GM13976 (cell line): ENCODE measurements around the gene SKI.
A peak's percentile ranks its signal among the peaks of the same experiment; 100 is the strongest.

ENCODE experiments used
- DNase-seq: peaks from one replicate; pipeline ENCODE4 v3.0.0; 2012; ENCODE audit warnings: low spot score
- in situ Hi-C: fragments of 300-500 bp; cut with MboI; formaldehyde crosslinking; loops from one replicate; pipeline ENCODE4 v1.12.0; 2022; ENCODE audit warnings: low sequenced_read_pairs, mixed read lengths, inconsistent platforms; ENCODE audit not compliant: unreplicated experiment
- TF ChIP-seq, protein P1 (sequence below): IDR thresholded peaks from 2 replicates; pipeline ENCODE4 v1.5.1; 2012; ENCODE audit warnings: borderline replicate concordance, mild to moderate bottlenecking; ENCODE audit not compliant: insufficient read depth; ENCODE audit errors: extremely low read depth, missing control alignments, control extremely low read depth

The SKI gene

DNA sequence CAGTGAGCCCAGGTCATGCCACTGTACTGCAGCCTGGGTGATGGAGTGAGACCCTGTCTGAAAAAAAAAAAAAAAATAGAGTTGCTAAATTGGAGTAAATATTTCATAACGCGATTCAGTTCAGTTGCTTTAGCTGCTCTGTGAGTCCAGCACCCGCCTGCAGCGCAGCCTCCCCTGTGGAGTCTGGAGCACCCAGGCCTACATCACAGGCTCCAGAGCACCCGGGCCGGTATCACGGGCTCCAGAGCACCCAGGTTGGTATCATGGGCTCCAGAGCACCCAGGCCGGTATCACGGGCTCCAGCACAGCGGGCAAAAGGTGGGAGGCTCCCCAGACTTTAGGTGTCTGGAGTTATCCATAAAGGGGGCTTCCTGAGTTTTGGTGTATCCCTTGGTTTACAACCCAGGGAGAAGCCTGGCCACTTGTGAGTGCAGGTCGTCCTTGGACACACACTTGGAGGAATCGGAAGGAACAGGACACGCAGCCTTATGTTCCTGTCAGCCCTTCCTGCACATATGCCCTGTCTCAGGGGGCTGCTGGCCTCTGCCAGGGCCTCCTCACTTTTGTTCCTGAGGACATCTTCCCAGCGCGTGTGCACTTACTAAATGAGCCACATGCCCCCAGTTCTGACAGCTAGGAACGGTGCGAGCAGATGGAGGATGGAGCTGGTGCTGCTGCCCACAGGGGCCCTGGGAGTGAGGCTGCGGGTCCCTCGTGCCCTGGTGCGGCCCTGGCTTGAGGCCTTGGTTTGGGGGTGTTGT is 25.1 kb downstream of the SKI start:
- TF ChIP-seq, protein P1, sequence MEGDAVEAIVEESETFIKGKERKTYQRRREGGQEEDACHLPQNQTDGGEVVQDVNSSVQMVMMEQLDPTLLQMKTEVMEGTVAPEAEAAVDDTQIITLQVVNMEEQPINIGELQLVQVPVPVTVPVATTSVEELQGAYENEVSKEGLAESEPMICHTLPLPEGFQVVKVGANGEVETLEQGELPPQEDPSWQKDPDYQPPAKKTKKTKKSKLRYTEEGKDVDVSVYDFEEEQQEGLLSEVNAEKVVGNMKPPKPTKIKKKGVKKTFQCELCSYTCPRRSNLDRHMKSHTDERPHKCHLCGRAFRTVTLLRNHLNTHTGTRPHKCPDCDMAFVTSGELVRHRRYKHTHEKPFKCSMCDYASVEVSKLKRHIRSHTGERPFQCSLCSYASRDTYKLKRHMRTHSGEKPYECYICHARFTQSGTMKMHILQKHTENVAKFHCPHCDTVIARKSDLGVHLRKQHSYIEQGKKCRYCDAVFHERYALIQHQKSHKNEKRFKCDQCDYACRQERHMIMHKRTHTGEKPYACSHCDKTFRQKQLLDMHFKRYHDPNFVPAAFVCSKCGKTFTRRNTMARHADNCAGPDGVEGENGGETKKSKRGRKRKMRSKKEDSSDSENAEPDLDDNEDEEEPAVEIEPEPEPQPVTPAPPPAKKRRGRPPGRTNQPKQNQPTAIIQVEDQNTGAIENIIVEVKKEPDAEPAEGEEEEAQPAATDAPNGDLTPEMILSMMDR = no peak
- in situ Hi-C loops = no loop called here
- no peak for DNase-seq

DNA sequence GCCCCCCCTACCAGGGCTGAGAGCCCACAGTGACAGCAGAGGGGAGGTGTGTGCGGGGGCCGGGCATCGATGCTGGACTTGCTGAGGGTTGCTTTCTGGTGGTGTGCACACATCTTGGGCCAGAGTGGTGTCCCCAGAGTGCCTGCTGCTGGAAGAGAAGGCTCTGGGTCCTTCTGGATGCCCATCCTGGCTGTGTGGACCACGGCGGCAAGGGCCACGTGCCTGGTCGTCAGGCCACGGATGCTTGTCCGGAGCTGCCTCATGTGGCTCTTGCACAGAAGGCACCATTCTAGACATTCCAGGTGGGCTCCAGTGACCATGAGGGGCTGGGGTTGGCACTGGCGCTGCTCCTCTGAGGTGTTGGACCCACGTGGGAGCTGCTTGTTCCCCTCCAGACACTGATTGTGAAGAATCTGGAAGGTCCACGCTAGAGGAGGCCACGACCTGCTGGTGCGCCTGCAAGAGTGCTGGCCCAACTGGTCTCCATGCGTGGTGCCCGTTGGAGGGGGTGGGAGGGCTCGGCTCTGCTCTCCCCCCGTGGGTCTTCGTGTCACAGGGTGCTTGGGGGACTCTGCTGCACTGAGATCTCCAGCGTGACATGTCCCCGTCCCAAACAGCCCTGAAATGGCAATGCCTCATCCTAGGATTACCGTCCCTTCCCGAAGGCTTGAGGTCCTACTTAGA is 25.8 kb downstream of the SKI start:
- in situ Hi-C loops = no loop called here
- DNase-seq = no peak
- TF ChIP-seq, protein P1 = no peak

DNA sequence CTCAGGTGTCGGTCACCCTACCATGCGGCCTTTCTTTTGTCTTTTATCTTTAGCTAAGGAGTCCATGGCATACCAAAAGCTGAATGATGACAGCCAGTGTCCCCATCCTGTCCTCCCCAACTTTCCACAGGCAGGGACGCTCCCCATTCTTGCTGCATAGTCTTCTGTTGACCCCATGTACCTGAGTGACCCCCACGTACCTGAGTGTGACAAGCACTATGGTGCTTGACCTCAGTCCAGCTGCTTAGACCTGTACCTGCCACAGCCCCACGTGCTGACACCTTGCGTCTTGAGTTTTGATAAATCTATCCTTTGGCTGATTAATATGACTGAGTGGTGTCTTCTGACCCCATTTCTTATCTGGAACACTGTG is 26.9 kb downstream of the SKI start:
- in situ Hi-C loops = no loop called here
- no peak for DNase-seq
- TF ChIP-seq, protein P1 = no peak

DNA sequence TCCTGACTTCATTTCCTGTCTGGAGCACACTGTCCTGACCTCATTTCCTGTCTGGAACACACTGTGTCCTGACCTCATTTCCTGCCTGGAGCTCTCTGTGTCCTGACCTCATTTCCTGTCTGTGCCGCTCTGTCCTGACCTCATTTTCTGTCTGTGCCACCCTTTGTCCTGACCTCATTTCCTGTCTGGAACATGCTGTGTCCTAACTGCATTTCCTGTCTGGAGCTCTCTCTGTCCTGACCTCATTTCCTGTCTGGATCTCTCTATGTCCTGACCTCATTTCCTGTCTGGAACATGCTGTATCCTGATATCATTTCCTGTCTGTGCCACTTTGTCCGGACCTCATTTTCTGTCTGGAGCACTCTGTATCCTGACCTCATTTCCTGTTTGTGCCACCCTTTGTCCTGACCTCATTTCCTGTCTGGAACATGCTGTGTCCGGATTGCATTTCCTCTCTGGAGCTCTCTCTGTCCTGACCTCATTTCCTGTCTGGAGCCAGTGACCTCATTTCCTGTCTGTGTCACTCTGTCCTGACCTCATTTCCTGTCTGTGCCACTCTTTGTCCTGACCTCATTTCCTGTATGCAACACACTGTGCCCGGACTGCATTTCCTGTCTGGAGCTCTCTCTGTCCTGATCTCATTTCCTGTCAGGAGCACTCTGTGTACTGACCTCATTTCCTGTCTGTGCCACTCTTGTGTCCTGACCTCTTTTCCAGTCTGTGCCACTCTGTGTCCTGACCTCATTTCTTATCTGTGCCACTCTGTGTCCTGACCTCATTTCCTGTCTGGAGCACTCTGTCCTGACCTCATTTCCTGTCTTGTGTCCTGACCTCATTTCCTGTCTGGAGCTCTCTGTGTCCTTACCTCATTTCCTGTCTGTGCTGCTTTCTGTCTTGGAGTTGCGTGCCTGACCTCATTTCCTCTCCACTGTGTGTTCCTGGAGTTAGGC is 27.6 kb downstream of the SKI start:
- in situ Hi-C loops = no loop called here
- DNase-seq = peak; percentile 70
- TF ChIP-seq, protein P1 = no peak

DNA sequence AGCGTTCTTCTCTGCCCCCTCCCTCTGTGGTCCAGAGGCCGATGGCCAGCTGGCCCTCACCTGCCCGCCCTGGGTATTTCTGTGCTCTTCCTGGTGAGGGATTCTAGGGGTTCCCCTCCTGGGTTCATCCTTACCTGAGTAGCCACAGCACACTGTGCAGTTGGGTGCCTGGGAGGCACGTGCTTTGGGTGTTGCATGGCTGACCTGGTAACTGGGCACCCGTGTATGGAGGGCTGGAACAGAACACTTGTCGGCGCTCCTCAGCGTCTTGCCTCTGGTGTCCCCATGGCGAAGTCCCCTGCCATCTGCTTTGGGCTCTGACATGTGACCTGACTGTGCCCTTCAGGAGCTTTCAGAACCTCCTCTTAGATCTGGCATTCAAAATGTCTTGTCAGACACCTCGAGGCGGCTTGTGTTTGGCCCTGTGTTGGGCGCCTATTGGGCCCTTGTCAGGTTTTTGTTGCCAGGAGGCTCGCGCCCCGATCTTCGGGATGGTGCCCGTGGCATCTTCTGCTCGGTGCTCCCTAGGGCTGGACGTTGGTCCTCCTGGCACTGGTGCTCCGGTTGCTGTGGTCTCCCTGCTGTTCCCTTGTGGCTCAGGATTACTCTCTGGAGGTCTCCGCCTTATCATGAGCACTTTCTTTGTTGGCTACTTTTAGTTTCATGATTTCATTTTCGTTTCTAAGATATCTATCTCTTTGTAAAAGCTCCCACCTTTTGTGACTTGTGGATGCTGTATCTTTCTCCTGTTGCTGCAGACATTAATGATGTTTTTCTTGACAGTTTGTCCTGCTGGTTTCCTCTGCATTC is 28.5 kb downstream of the SKI start:
- TF ChIP-seq, protein P1 = no peak
- in situ Hi-C loops = no loop called here
- no peak for DNase-seq

DNA sequence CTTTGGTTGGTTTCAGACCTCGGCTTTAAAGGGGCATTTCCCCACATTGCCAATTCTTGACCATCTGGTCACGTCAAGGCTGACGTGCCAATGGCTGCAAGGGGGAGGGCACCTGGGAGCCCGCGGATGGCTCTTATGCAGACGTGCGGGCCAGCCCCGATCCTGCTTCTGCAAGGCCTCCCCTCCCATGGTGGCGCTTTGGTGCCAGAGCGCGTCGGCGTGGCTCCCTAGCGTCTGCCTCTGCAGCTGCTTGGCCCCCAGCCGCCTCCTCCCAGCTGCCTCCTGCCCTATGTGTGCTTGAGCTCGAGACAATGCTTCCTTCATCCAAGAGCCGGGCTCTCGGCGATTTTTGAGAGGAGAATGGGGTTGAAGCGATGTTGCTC is 29.1 kb downstream of the SKI start:
- TF ChIP-seq, protein P1 = no peak
- DNase-seq = no peak
- in situ Hi-C loops = no loop called here
